Measurements from ENCODE around the gene TMEM94.

- TF ChIP-seq POLR2A (IDR thresholded peaks at IDR 0.05; ENCODE audit: low read depth, low read length) (no peak), POLR2AphosphoS5 (IDR thresholded peaks at IDR 0.05; ENCODE audit: low read depth, low read length) (no peak), TAF1 (IDR thresholded peaks at IDR 0.05; ENCODE audit: low read depth, low read length) (no peak)
Measured at GRCh38 chr17:75531721-75532072, 75.3 kb downstream of the TMEM94 start.

Measured in GM12891 (cell line).